Lower lobe of right lung (tissue), 2 donors: ENCODE data around the gene PABPC1L. TPM values are rescaled to one million over a fixed set of nuclear protein-coding genes. Genes with fewer than 3 reads are reported as not detected.

ENCODE experiments used
- ATAC-seq, 2 donors: fragments of 200-7000 bp; cut with Tn5 transposase; one replicate each; pipeline ENCODE4 v1.9.1; 2020 to 2022; ENCODE audit warnings: mild to moderate bottlenecking in 2 of 2, moderate library complexity in 2 of 2
- DNase-seq: peaks from one replicate; pipeline ENCODE4 v3.0.0-alpha.2; 2020
- H3K27ac ChIP-seq: fragments of 200-600 bp; one replicate; pipeline ENCODE4 v1.8.0; 2022
- H3K27me3 ChIP-seq: fragments of 200-600 bp; one replicate; pipeline ENCODE4 v1.8.0; 2022; ENCODE audit warnings: low read depth
- H3K36me3 ChIP-seq: fragments of 200-600 bp; one replicate; pipeline ENCODE4 v1.8.0; 2022; ENCODE audit warnings: mild to moderate bottlenecking
- H3K4me1 ChIP-seq: fragments of 200-600 bp; one replicate; pipeline ENCODE4 v1.8.0; 2022
- H3K4me3 ChIP-seq: fragments of 200-600 bp; one replicate; pipeline ENCODE4 v1.8.0; 2022; ENCODE audit warnings: mild to moderate bottlenecking
- H3K9me3 ChIP-seq: fragments of 200-600 bp; one replicate; pipeline ENCODE4 v1.8.0; 2022
- intact Hi-C: fragments of 100-400 bp; cut with DNase I; formaldehyde crosslinking; loops from one replicate; pipeline ENCODE4 v1.11.0; 2022
- total RNA-seq: library from RNA; stranded (reverse); fragmentation: NEBNext Ultra II Directional; extraction: Animal tissue kit (Norgen Biotek cat#: 25700); gene quantifications from one replicate; pipeline ENCODE4 v1.2.1, GENCODE V29; 2021
- TF ChIP-seq, protein P1 (sequence below): fragments of 200-600 bp; IDR thresholded peaks from one replicate; pipeline ENCODE4 v1.8.0; 2022; ENCODE audit warnings: antibody characterized with exemption, mild to moderate bottlenecking
- donor health status: DM: no; HTN: yes; CAD: no; lungs with severe emphysema.

PABPC1L gene
- total RNA-seq, 1 donor from 2014 or later, result 56.3 TPM

DNA sequence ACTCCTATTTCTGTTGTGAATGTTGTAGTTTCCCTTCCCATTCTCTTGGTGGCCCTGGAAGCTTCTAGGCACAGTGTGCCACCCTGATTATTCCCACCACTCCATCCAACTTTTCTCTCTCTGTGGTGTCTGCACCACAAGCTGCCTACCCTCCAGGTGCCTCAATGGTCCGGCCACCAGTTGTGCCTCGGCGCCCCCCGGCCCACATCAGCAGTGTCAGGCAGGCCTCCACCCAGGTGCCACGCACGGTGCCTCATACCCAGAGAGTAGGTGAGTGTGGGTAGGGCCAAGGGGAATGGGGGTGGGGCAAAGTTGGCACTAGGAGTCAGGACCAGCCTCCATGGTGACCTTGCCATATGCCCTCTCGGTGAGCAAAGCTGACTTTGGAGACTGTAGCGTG lies 23.1 kb downstream of the PABPC1L start:
- TF ChIP-seq, protein P1, sequence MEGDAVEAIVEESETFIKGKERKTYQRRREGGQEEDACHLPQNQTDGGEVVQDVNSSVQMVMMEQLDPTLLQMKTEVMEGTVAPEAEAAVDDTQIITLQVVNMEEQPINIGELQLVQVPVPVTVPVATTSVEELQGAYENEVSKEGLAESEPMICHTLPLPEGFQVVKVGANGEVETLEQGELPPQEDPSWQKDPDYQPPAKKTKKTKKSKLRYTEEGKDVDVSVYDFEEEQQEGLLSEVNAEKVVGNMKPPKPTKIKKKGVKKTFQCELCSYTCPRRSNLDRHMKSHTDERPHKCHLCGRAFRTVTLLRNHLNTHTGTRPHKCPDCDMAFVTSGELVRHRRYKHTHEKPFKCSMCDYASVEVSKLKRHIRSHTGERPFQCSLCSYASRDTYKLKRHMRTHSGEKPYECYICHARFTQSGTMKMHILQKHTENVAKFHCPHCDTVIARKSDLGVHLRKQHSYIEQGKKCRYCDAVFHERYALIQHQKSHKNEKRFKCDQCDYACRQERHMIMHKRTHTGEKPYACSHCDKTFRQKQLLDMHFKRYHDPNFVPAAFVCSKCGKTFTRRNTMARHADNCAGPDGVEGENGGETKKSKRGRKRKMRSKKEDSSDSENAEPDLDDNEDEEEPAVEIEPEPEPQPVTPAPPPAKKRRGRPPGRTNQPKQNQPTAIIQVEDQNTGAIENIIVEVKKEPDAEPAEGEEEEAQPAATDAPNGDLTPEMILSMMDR, result no peak
- Histone ChIP-seq H3K9me3 (no peaks in the 10 kb centered on the region), H3K4me3 (no peak overlapping the region), H3K36me3 (peaks cover 52% of the 10 kb centered on the region), H3K27ac (no peak overlapping the region), H3K27me3 (no peaks in the 10 kb centered on the region), H3K4me1 (no peaks in the 10 kb centered on the region)
- ATAC-seq (no peak), DNase-seq (no peak)
- intact Hi-C loops, result no loop called here

DNA sequence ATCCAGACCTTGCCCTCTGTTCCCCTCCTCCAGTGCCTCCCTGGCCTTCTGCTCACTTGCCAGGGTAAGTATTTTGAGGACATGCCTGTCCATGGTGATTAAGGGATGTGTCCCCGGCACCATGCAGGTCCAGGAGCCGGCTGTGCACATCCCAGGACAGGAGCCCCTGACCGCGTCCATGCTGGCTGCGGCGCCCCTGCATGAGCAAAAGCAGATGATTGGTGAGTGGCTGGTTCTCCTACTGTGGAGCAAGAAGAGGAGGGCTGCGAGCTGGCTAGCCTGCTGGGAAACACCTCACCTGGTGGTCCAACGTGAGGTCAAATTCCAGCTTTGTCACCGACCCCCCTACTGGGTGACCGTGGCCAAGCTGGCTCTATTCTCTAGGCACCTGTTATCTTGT lies 26.6 kb downstream of the PABPC1L start:
- DNase-seq, result no peak
- H3K36me3 ChIP-seq, result peaks cover 64% of the 10 kb centered on the region
- no peak overlapping the region for H3K27ac ChIP-seq
- H3K9me3 ChIP-seq, result no peaks in the 10 kb centered on the region
- intact Hi-C loops, result no loop called here
- TF ChIP-seq, protein P1, result no peak
- no peaks in the 10 kb centered on the region for H3K27me3 ChIP-seq
- no peaks in the 10 kb centered on the region for H3K4me1 ChIP-seq
- no peak overlapping the region for H3K4me3 ChIP-seq
- no peak for ATAC-seq

DNA sequence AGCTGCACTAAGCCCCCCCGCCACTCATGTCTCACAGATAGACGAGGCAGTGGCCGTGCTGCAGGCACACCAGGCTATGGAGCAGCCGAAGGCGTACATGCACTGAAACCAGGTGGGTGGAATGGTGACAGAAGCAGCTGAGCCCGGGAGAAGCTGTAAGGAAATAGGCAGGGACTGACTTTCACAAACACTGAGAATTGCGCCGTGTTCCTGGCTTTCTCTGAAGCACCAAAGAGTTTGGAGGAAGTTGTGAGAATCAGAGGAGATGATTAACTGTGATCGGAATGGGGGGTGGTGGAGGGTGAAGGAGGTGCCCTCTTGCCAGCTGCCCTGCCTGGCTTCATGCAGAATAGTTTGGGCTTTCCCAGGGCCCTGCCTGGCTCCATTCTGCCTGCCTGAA lies 28.8 kb downstream of the PABPC1L start:
- no peaks in the 10 kb centered on the region for H3K4me1 ChIP-seq
- DNase-seq (no peak), ATAC-seq (no peak)
- no peaks in the 10 kb centered on the region for H3K9me3 ChIP-seq
- intact Hi-C loops, result no loop called here
- H3K4me3 ChIP-seq, result no peak overlapping the region
- no peak overlapping the region for H3K27ac ChIP-seq
- H3K36me3 ChIP-seq, result peaks cover 79% of the 10 kb centered on the region
- H3K27me3 ChIP-seq, result no peaks in the 10 kb centered on the region
- TF ChIP-seq, protein P1, result no peak

DNA sequence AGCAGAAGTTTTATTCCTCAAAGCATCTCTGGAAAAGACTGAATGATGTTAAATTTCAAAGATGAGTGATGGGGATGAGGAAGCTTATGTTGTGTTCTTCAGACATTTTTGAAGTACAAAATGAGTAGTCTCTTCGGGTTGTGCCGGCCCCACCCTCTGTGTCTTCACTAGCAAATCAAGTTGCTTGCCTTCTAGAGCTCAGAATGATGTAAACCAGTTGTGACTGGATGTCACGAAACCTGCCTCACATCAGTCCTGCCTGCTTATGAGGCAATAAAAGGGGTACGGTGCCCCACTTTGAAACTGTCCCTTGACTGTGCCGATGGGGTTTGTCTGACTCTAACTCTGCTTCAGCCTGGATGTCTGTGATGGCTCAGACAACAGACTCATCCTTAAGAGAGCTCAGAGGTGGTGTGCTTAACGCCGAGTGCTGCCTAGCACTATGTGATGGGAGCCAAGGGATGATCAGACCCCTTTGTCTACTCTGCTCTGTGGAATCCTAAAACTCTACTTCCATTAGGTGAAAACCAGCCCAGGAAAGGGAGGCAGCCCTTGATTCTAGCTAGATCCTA lies 31.3 kb downstream of the PABPC1L start:
- ATAC-seq (no peak), DNase-seq (no peak)
- Histone ChIP-seq H3K4me1 (no peaks in the 10 kb centered on the region), H3K27me3 (no peaks in the 10 kb centered on the region), H3K9me3 (no peaks in the 10 kb centered on the region), H3K36me3 (peaks cover 84% of the 10 kb centered on the region), H3K4me3 (no peak overlapping the region), H3K27ac (no peak overlapping the region)
- TF ChIP-seq, protein P1, result no peak
- intact Hi-C loops, result no loop called here

DNA sequence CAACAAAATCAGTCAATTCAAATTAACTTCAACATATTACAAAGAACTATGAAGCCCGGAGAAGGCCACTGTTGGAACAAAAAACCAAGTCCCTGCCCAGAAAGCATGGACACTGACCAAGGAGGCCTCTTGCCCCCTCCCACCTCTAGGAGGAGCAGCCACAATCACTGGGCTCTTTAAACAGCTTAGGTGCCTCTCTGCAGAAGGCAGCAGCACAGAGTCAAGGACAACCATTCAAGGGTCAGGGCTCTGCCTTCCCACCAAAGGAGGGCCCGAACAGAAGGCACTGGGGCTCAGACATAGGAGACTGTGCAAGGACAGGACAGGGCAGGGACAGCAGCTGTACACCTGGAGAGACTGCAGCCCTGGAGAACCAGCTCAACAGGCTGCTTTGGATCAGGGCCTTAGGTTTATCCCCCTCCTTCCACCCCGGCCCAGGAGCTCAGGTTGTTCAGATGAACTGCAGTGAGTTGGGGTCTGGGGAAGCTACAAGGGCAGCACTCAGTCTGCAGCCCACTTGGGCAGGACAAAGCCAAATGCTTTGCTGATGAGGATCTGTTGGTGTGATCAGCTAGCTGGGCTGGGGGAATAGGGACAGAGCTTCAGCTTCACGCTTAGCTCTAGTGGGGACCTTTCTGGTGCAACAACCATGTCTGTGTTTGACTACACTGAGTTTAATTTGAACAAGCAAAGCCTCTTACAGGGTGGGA lies 32.6 kb downstream of the PABPC1L start:
- Histone ChIP-seq H3K36me3 (peaks cover 84% of the 10 kb centered on the region), H3K4me1 (no peaks in the 10 kb centered on the region), H3K27me3 (no peaks in the 10 kb centered on the region), H3K9me3 (no peaks in the 10 kb centered on the region), H3K27ac (no peak overlapping the region), H3K4me3 (no peak overlapping the region)
- ATAC-seq (no peak), DNase-seq (no peak)
- TF ChIP-seq, protein P1, result no peak
- intact Hi-C loops, result no loop called here
